Endothelial cell of umbilical vein (primary cell): ENCODE data around the gene ETFBKMT. TPM values are rescaled to one million over a fixed set of nuclear protein-coding genes. Genes with fewer than 3 reads are reported as not detected.
"Not testable (repeated sequence)": the region's sequence is repeated elsewhere in the genome, so short reads cannot be mapped to it uniquely, and the experiment has no call there.

Experiments used
- BruUV-seq: library from RNA; stranded (reverse); fragments of 400-500 nt; replicated peaks from 2 replicates; lab custom pipeline; 2021; lab: Mats Ljungman, UMichigan
- CTCF ChIA-PET: fragments of 300-600, 350-600 bp; sonication (Branson Sonifier 250); formaldehyde crosslinking; loops from one replicate; lab custom pipeline; 2021; ENCODE audit warnings: antibody characterized with exemption, inconsistent platforms; lab: Charles Lee
- POLR2A ChIA-PET: fragments of 300-600, 350-600 bp; sonication (Branson Sonifier 250); formaldehyde crosslinking; loops from one replicate; lab custom pipeline; 2021; ENCODE audit warnings: antibody characterized with exemption, inconsistent platforms; lab: Charles Lee
- DNase-seq: peaks from one replicate; pipeline ENCODE4 v3.0.0-alpha.2; 2011; ENCODE audit warnings: low read depth, low spot score
- FAIRE-seq: peaks from 2 replicates; lab custom pipeline; 2011; peaks lifted over from hg19 to GRCh38; lab: Jason Lieb, UNC
- H2AFZ ChIP-seq: 2 replicates; pipeline ENCODE4 v1.6.0; 2012; ENCODE audit warnings: low read depth, low read length, control low read depth, inconsistent platforms
- H3K27ac ChIP-seq: 2 replicates; pipeline ENCODE4 v1.5.1; 2011; ENCODE audit warnings: low read depth, mild to moderate bottlenecking, control low read depth, low read length, moderate library complexity; ENCODE audit not compliant: insufficient read depth
- H3K27me3 ChIP-seq, 2 experiments: 2 replicates each; pipeline versions ENCODE4 v1.6.0 to v1.6.1; 2011; ENCODE audit warnings: low read length in 2 of 2, mixed read lengths in 1 of 2; ENCODE audit not compliant: control insufficient read depth in 2 of 2, insufficient read depth in 2 of 2
- H3K36me3 ChIP-seq, 2 experiments: 2 replicates in 1 of 2; 3 replicates in 1 of 2; pipeline ENCODE4 v1.5.1; 2011; ENCODE audit warnings: low read length in 2 of 2, mild to moderate bottlenecking in 1 of 2, moderate library complexity in 1 of 2; ENCODE audit not compliant: control insufficient read depth in 2 of 2, insufficient read depth in 2 of 2; ENCODE audit errors: extremely low read depth in 1 of 2
- H3K4me1 ChIP-seq: 3 replicates; pipeline ENCODE4 v1.5.1; 2011; ENCODE audit warnings: mild to moderate bottlenecking, low read length; ENCODE audit not compliant: control insufficient read depth, insufficient read depth; ENCODE audit errors: extremely low read depth
- H3K4me2 ChIP-seq: 2 replicates; pipeline ENCODE4 v1.6.1; 2011; ENCODE audit warnings: low read length, control low read depth, mixed read lengths; ENCODE audit not compliant: insufficient read depth
- H3K4me3 ChIP-seq, 3 experiments: fragments of 200-600 bp in 1 of 3; sonication (generic), shearing (Covaris generic) in 1 of 3; replicated peaks in 1 of 3; 2 replicates each; pipeline ENCODE4 v1.5.1; 2011 to 2016; ENCODE audit warnings: control low read depth in 3 of 3, low read length in 3 of 3, mild to moderate bottlenecking in 2 of 3, inconsistent platforms in 1 of 3, low read depth in 1 of 3, moderate library complexity in 1 of 3; ENCODE audit not compliant: insufficient read depth in 1 of 3
- H3K79me2 ChIP-seq: 2 replicates; pipeline ENCODE4 v1.6.0; 2012; ENCODE audit warnings: low read length, inconsistent platforms; ENCODE audit not compliant: control insufficient read depth, insufficient read depth
- H3K9ac ChIP-seq: replicated peaks from 2 replicates; pipeline ENCODE3; 2011; ENCODE audit warnings: low read length, control low read depth; ENCODE audit not compliant: insufficient read depth; ENCODE audit errors: extremely low read depth
- H3K9me1 ChIP-seq: replicated peaks from 3 replicates; pipeline ENCODE4 v1.6.0; 2011; ENCODE audit warnings: mild to moderate bottlenecking, low read length; ENCODE audit not compliant: control insufficient read depth, insufficient read depth; ENCODE audit errors: extremely low read depth
- H3K9me3 ChIP-seq: replicated peaks from 2 replicates; pipeline ENCODE4 v1.5.1; 2012; ENCODE audit warnings: low read length, inconsistent platforms; ENCODE audit not compliant: control insufficient read depth, insufficient read depth
- H4K20me1 ChIP-seq: replicated peaks from 2 replicates; pipeline ENCODE3; 2011; ENCODE audit warnings: mild to moderate bottlenecking, low read length; ENCODE audit not compliant: control insufficient read depth, insufficient read depth; ENCODE audit errors: extremely low read depth
- CTCF ChIP-seq, 2 donors: IDR thresholded peaks; 1 replicate in 1 of 2; 2 replicates in 1 of 2; pipeline ENCODE4 v1.5.1; 2011; ENCODE audit warnings: low read length in 2 of 2, mild to moderate bottlenecking in 2 of 2, moderate library complexity in 2 of 2, control low read depth in 1 of 2, inconsistent platforms in 1 of 2, low read depth in 1 of 2; ENCODE audit not compliant: insufficient read depth in 1 of 2; ENCODE audit errors: extremely low read depth in 1 of 2
- EZH2 ChIP-seq: IDR thresholded peaks from 2 replicates; pipeline ENCODE4 v1.6.1; 2012; ENCODE audit warnings: borderline replicate concordance, low read depth, mild to moderate bottlenecking, moderate library complexity, low read length, inconsistent platforms; ENCODE audit not compliant: severe bottlenecking
- FOS ChIP-seq: IDR thresholded peaks from 2 replicates; pipeline ENCODE4 v1.6.1; 2011; ENCODE audit warnings: mild to moderate bottlenecking, low read length, moderate library complexity, borderline replicate concordance; ENCODE audit not compliant: insufficient read depth
- GATA2 ChIP-seq: IDR thresholded peaks from 2 replicates; pipeline ENCODE4 v1.7.0; 2011; ENCODE audit warnings: low read depth, mild to moderate bottlenecking, moderate library complexity, mixed read lengths, low read length; ENCODE audit not compliant: insufficient read length, insufficient read depth
- JUN ChIP-seq: IDR thresholded peaks from 2 replicates; pipeline ENCODE4 v1.6.1; 2011; ENCODE audit warnings: borderline replicate concordance, low read depth; ENCODE audit not compliant: insufficient read length, insufficient read depth
- MAX ChIP-seq: IDR thresholded peaks from 2 replicates; pipeline ENCODE4 v1.6.1; 2011; ENCODE audit not compliant: insufficient read depth, insufficient read length
- MYC ChIP-seq: IDR thresholded peaks from one replicate; pipeline ENCODE4 v1.6.1; 2011; ENCODE audit warnings: mild to moderate bottlenecking, low read depth, low read length
- POLR2A ChIP-seq: IDR thresholded peaks from 2 replicates; pipeline ENCODE4 v1.6.1; 2012; ENCODE audit warnings: low read depth, mild to moderate bottlenecking, control low read depth, low read length
- POLR2AphosphoS5 ChIP-seq: IDR thresholded peaks from 2 replicates; pipeline ENCODE4 v1.6.1; 2012; ENCODE audit warnings: low read depth, mild to moderate bottlenecking, control low read depth, low read length, moderate library complexity; ENCODE audit not compliant: insufficient read depth
- dilution Hi-C: fragments of 300-500 bp; cut with MboI; formaldehyde crosslinking; loops from one replicate; pipeline ENCODE4 v1.15.0; 2019; ENCODE audit warnings: low sequenced_read_pairs; ENCODE audit not compliant: extremely low pct_ligation_motif_present
- intact Hi-C: fragments of 100-400 bp; cut with micrococcal nuclease; formaldehyde crosslinking; loops from one replicate; pipeline ENCODE4 v1.10.0; 2022
- polyA plus RNA-seq, 4 experiments: library from polyadenylated mRNA; depleted of rRNA in 3 of 4; stranded (reverse) in 3 of 4; unstranded in 1 of 4; fragments of >200 nt; gene quantifications; 2 replicates each; pipeline versions ENCODE4 v1.2.1 to v1.2.3, GENCODE V29; 2011 to 2012; ENCODE audit warnings: missing spikeins in 1 of 4
- total RNA-seq: library from RNA; stranded (reverse); gene quantifications from 2 replicates; pipeline ENCODE4 v1.2.3, GENCODE V29; 2021

ETFBKMT gene
- total and polyA plus RNA-seq, 2 donors (not counting 3 experiments of a cell fraction or from before 2014, with no cell fraction given): 1.4 to 3.1 TPM

- peak overlapping the region; percentile 69 for H3K4me2 ChIP-seq
Measured at GRCh38 chr12:31715283-31715825, 55.9 kb downstream of the ETFBKMT start.

DNA sequence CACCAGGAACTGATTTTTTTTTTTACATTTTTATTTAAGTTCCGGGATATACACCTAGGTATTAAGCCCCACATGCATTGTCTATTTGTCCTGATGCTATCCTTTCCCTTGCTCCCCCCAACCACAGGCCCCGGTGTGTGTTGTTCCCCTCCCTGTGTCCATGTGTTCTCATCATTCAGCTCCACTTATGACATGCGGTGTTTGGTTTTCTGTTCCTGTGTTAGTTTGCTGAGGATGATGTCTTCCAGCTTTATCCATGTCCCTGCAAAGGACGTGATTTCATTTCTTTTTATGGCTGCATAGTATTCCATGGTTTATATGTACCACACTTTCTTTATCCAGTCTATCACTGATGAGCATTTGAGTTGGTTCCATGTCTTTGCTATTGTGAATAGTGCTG, 57.5 kb downstream of the ETFBKMT start:
- H3K36me3 ChIP-seq, H3K4me1 ChIP-seq, H3K27ac ChIP-seq, H4K20me1 ChIP-seq, H3K9me1 ChIP-seq, CTCF ChIA-PET, POLR2A ChIA-PET, H3K27me3 ChIP-seq, DNase-seq, H3K4me2 ChIP-seq, intact Hi-C loops, H2AFZ ChIP-seq, H3K9me3 ChIP-seq, BruUV-seq, FAIRE-seq, H3K9ac ChIP-seq, H3K79me2 ChIP-seq, H3K4me3 ChIP-seq, dilution Hi-C loops: not testable (repeated sequence)

More at GRCh38 chr12:31715283-31715825, 55.9 kb downstream of the ETFBKMT start:
- Histone ChIP-seq H3K36me3 (no peaks in the 10 kb centered on the region), H3K27me3 (no peaks in the 10 kb centered on the region), H4K20me1 (no peaks in the 10 kb centered on the region), H3K9ac (peak overlapping the region; percentile 68), H3K9me1 (no peaks in the 10 kb centered on the region), H3K27ac (peak overlapping the region; percentile 85), H3K4me3 (no peak overlapping the region), H3K79me2 (no peaks in the 10 kb centered on the region), H2AFZ (peak overlapping the region; percentile 86), H3K9me3 (no peaks in the 10 kb centered on the region), H3K4me1 (peaks cover 10% of the 10 kb centered on the region)
- FAIRE-seq: peak; percentile 87
- dilution Hi-C loops (no loop called here), intact Hi-C loops (no loop called here)
- DNase-seq: peak; percentile 89
- ChIA-PET POLR2A (interaction anchor here (1.9 kb wide), 2 partner anchors 14 to 16 kb away, joined by 4 to 5 read pairs; partner anchors contain the start of gene AMN1), CTCF (interaction anchor here (0.6 to 2.6 kb wide), 11 partner anchors 9 to 597 kb away, joined by 3 to 12 read pairs (median 3); partner anchors contain the start of gene AMN1)
- TSS peak; percentile 97 for BruUV-seq
- peak; percentile 56 for TF ChIP-seq POLR2A
- TF ChIP-seq MYC: no peak
- TF ChIP-seq MAX: no peak
- no peak for TF ChIP-seq CTCF (IDR thresholded peaks at IDR 0.05; ENCODE audit: extremely low read depth in 1 of 2, insufficient read depth in 1 of 2, low read depth in 1 of 2, low read length in 2 of 2)
- TF ChIP-seq EZH2: no peak
- TF ChIP-seq GATA2: peak; percentile 87
- peak; percentile 47 for TF ChIP-seq JUN
- peak; percentile 47 for TF ChIP-seq POLR2AphosphoS5
- peak; percentile 54 for TF ChIP-seq FOS
